Caki2 (cell line): ENCODE measurements around the gene NR3C1. TPM values are rescaled to one million over a fixed set of nuclear protein-coding genes. Genes with fewer than 3 reads are reported as not detected.

ENCODE experiments used
- DNase-seq: peaks from one replicate; pipeline ENCODE4 v3.0.0-alpha.2; 2015; ENCODE audit warnings: low read depth
- in situ Hi-C: cut with HindIII; loops from 2 replicates; pipeline ENCODE4 v1.10.0; 2016; ENCODE audit warnings: low sequenced_read_pairs, low pct_unique_long_range_greater_than_20kb, mixed read lengths
- total RNA-seq: library from RNA; depleted of rRNA; stranded (reverse); fragments of >200 nt; shearing (Covaris generic); gene quantifications from 2 replicates; pipeline ENCODE4 v1.2.3, GENCODE V29; 2014; ENCODE audit warnings: low replicate concordance

The NR3C1 gene
- total RNA-seq, 1 experiment from 2014 or later: 13.8 TPM

DNA sequence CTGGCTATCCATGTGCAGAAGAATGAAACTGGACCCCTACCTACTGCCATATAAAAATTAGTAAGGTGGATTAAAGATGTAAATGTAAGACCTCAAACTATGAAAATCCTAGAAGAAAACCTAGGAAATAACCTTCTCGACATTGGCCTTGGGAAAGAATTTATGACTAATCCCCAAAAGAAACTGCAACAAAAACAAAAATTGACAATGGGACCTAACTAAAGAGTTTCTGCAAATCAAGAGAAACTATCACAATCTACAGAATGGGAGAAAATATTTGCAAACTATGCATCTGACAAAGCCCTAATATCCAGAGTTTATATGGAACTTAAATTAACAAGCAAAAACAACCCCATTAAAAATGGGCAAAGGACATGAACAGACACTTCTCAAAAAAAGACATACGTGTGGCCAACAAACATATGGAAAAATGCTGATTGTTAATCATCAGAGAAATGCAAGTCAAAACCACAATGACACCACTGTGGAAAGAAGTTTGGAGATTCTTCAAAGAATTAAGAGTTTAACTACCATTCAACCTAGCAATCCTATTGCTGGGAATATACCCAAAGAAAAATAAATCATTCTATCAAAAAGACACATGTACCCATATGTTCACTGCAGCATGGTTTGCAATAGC lies 98.5 kb downstream of the NR3C1 start:
- in situ Hi-C loops: no loop called here
- DNase-seq: no peak

DNA sequence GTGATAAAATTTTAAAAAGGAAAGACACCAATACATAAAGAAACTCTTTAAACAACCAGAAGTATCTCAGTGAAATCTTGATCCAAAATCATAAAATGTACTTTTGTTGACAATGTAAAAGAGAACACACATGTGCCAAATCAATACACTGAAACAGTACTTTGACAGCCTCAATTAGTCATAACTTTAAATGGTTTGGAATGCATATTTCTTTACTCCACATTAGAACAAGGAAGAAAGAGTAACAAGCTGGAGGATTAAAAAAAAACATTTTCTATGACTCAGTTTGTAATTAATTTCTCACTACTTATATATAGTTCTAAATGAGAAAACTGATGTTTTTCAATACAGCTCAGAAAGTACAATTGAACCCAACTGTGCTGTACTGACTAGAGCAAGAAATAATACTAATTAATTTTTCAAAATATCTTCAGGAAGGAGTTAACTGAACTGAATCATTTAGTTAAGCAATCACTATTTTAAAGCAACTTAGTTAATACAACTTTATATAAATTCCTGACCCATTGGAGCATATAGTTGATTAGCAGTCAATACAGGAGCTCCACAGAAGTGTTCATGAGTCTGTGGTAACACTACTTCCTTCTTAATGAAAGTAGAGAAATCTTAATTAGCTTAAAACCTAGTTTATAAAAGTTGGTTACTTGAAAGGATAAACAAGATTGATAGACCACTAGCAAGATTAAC lies 101.0 kb downstream of the NR3C1 start:
- no peak for DNase-seq
- in situ Hi-C loops: no loop called here

DNA sequence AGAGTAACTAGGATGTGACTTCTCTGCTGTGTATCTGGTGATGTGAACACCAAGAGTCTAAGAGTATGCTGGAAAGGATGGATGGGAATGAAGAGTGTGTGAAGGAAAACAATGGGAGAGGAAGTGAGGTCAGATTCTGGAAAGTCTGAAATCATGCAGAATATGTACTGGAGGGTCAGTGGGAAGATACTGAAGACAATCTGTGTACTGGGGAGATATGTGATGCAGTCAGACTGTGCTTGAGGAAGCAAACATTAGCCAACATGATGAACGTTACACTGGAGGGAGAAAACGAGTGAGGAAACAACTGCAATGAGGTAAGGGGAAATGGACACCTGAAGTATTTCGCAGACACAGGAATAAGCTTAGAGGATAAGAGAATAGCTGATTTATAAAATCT lies 105.7 kb downstream of the NR3C1 start:
- DNase-seq: no peak
- in situ Hi-C loops: no loop called here

DNA sequence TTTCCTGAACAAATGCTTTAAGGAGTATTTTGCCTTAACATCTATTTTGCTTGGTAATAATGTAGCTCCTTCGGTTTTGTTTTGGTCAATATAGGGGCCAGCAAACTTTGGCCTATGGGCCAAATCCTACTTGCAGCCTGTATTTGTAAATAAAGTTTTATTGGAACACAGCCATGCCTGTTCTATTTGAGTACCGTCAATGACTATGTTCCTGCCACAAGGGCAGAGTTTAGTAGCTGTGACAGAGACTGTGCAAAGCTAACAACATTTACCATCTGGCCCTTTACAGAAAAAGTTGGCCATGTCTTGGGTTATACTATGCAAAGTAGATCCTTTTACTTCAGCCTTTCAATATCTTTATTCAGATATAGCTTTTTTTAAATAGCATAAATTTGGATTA lies 113.4 kb downstream of the NR3C1 start:
- in situ Hi-C loops: no loop called here
- no peak for DNase-seq

DNA sequence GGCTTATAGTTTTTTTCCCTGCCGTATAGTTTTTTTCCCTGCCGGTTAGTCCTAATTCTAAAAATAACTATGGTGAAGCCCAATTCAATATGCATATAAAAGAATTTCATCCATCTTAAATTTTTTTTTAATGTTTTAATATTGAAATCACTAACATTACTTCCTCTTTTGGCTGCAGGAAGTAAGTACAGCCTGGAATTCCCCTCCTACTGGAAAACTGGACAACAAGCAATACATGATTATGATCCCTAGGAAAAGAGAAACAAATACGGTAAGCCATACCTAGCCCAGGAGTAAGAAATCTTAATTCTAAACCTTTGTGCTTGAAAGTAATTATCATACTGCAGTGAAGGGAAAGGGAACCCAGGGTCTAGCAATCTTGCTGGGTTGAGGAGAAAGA lies 119.0 kb downstream of the NR3C1 start:
- in situ Hi-C loops: no loop called here
- DNase-seq: no peak

DNA sequence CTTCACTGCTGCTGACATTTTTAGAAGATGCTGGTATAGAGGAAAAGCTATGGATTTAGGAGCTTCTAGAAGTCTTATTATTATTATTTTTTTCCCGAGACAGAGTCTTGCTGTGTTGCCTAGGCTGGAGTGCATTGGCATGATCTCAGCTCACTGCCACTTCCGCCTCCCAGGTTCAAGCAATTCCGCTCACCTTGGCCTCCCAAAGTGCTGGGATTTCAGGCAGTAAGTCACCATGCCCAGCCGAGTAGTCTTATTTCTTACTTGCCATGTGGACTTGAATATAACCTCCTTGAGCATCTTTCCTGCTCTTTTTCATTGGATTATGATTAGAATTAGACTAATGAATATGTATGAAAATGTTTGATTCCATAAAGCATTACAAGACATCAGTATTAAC lies 119.5 kb downstream of the NR3C1 start:
- in situ Hi-C loops: no loop called here
- no peak for DNase-seq

DNA sequence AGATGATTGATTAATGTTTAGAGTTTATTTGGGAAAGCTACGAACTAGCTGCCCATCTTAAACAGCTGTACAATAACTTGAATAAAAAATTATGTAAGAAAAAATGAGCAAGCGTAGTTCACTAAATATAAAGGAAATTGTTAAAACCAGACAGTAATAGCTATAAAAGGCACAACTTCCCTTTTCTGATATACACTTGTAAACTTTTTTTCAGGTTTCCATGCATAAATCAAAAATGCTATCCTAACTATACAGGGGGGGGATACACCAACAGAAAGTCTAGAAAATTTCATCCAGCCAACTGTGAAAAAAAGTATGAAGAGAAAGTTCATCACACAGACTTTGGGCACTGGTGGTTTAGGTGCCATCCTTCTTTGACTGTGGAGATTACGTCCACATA lies 122.3 kb downstream of the NR3C1 start:
- no peak for DNase-seq
- in situ Hi-C loops: no loop called here

DNA sequence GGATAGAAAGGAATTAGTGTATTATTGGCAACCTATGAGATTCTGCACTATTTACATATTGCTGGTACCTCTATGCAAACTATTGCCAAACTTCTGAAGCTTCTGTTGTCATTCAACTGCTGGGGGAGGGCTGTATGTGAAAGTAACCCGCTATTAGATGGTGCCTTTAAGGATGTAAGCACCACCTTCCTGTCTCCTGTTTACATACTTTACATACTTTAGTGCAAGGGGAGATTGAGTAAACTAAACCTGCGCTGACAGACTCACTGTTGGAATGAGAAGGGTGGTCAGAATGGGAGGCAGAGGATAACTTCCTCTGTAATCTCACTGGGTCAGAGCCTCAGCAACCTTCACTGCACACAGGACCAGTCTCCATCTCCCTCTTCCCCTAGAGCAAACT lies 123.8 kb downstream of the NR3C1 start:
- DNase-seq: no peak

DNA sequence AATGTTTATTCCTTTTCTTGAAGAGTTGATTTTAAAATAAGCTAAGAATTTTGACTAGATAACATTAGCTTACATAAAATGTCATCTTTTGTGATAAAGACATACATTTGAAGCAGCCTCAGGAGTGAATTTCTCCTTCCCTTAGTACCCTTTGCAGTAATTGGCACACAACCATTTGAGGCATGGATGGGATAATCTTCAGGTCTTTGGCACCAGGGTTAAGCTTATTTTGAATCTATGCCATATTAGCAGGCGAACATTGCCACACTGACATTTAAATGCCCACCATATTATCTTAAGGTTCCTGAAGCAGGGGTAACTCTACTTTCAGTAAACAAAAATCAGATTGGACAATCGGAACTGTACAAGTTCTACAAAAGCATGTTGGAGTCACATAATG lies 126.0 kb downstream of the NR3C1 start:
- in situ Hi-C loops: no loop called here
- DNase-seq: no peak

More for the DNA sequence above, 123.8 kb downstream of the NR3C1 start:
- in situ Hi-C loops: no loop called here

DNA sequence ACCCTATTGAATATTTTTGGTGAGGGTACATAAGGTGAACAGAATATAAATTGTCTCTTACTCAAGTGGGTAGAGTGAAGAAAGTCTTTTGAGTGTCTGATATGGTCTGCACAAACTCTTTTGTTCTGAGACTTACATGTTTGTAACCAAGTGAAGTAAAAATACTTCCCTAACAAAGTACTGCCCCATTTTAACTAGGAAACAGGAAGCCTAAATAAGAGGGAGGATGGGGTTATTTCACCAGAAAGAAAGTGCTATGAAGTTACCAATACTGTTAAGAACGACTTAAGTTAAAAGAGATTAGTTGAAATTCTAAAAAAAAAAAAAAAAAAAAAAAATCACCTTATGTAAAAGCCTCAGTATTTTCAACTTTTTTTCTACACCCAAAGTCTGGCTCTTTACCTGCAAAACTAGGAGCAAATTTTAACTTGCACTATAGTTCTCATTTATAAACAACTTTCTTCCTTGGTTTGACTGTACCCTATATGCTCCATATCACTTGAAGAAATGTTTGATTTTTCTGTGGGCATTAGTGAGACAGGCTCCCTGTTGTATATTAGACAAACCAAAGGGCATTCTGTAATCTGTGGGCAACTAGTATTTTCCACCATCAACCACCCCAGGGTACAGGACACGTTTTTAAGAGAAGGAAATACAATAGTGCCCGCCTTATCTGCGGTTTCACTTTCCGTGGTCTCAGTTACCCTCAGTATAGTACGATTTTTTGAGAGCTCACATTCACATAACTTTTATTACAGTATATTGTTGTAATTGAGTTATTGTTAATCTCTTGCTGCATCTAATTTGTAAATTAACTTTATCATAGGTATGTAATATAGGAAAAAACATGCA lies 127.7 kb downstream of the NR3C1 start:
- in situ Hi-C loops: no loop called here
- no peak for DNase-seq

DNA sequence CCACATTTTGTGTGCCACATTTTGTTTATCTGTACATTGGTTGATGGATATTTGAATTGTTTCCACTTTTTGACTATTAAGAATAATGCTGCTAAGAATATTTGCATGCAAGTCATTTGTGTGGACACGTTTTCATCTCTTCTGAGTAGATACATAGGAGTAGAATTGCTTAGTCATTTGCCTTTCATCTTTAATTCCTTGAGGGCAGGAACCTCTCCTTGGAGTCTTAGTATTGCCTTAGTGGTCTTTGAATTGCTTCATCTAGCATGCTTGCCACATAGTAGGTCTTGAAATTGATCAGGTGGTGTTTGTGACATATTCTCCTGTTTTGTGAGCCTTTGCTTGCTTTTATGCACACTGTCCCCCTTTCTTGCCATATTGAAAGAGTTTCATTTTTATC lies 128.5 kb downstream of the NR3C1 start:
- in situ Hi-C loops: no loop called here
- DNase-seq: no peak

DNA sequence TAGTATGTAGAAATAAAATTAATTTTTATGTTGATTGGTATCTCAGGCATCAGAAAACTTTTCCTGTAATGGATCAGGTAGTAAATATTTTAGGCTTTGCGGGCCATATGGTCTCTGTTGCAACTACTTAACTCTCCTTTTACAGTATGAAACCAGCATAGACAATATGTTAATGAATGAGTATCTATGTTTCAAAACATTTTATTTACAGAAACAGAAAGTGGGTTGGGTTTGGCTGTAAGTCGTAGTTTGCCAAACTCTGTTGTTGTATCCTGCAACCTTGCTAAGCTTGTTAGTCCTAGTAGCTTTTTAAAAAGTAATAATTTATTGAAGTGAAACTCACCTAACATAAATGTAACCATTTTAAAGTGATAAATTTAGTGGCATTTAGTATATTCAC lies 132.1 kb downstream of the NR3C1 start:
- in situ Hi-C loops: no loop called here
- DNase-seq: no peak

DNA sequence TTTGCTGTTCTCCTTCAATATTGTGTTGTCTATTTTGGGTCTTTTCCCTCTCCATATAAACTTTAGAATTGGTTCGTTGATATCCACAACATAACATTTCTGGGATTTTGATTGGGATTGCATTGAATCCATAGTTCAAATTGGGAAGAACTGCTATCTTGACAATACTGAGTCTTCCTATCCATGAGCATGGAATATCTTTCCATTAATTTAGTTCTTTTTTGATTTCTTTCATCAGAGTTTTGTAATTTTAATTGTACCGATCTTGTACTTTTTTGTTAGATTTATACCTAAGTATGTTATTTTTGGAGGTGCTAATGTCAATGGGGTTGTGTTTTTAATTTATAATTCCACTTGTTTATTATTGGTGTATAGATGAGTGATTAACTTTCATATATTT lies 135.1 kb downstream of the NR3C1 start:
- in situ Hi-C loops: no loop called here
- DNase-seq: no peak

DNA sequence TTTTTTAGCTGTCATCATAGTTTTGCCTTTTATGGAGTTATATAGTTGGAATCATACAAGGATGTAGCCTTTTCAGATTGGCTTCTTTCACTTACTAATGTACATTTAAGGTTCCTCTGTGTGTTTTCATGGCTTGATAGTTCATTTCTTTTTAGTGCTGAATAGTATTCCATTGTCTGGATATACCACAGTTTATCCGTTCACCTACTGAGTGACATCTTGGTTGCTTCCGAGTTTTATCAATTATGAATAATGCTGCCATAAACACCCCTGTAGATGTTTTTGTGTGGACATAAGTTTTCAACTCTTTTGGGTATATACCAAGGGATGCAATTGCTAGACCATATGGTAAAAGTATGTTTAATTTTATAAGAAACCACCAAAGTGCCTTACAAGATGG lies 136.3 kb downstream of the NR3C1 start:
- DNase-seq: no peak
- in situ Hi-C loops: no loop called here

DNA sequence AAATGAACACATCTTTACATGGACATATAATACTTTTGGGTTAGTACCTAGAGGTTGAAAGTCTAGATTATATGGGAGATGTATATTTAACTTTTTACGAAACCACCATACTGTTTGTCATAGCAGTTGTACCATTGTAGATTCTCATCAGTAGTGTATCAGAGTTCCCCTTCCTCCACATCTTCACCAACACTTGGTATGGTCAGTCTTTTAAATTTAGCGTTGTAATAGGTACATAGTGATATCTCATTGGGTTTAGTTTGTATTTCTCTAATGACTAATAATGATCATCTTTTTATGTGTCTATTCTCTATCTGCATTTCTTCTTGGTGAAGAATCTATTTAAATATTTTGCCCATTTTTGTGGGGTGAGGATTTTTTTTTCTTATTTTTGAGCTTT lies 137.5 kb downstream of the NR3C1 start:
- in situ Hi-C loops: no loop called here
- no peak for DNase-seq

DNA sequence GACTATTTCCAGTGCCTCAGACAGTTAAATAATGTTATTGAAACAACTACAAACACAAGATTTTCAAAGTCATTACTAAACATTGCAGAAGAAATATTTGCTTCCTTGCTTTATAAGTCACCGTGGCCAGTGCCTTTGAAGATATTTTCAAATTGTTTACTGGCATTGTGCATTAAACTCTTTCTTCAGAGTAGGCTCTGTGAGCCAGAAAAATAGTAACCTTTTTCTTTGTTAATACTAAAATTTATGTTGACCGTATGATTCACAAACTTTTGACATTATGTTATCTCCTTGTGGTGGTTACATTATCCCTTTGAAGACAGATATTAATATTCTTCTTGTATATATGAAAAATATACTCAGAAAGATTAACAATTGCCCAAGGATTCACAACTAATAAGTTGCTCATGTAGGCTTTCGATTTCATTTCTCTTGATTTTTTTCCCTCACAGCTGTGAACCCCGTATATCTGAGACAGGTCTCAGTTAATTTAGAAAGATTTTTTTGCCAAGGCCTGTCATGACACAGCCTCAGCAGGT lies 140.1 kb downstream of the NR3C1 start:
- in situ Hi-C loops: no loop called here

DNA sequence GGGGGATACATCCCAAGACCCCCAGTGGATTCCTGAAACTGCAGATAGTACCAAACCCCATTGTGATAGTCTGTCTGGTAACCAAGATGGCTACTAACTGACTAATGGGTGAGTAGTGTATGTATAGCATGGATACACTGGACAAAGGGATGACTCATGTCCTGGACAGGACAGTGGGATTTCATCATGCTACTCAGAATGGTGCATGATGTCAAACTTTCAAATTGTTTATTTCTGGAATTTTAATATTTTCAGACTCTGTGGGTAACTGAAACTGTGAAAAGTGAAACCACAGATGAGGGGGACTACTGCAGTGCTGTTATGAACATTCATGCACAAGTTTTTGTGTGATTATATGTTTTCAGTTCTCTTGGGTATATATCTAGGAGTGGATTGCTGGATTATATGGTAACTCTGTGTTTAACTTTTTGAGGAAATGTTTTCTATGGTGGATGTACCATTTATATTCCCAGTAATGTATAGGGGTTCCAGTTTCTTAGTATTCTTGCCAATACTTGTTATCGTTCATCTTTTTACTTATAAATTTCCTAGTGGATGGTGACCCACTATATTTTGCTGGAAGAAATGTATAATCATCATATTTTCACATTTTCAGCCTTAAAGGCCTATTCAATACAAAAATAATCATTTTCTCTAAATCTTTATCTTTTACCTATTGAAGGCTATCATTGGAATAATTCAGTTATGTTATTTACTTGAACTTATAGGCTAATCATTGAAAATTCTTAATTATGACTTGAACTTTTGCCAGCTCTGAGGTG lies 140.9 kb downstream of the NR3C1 start:
- in situ Hi-C loops: no loop called here
- no peak for DNase-seq

More for the DNA sequence above, 140.1 kb downstream of the NR3C1 start:
- DNase-seq: no peak

DNA sequence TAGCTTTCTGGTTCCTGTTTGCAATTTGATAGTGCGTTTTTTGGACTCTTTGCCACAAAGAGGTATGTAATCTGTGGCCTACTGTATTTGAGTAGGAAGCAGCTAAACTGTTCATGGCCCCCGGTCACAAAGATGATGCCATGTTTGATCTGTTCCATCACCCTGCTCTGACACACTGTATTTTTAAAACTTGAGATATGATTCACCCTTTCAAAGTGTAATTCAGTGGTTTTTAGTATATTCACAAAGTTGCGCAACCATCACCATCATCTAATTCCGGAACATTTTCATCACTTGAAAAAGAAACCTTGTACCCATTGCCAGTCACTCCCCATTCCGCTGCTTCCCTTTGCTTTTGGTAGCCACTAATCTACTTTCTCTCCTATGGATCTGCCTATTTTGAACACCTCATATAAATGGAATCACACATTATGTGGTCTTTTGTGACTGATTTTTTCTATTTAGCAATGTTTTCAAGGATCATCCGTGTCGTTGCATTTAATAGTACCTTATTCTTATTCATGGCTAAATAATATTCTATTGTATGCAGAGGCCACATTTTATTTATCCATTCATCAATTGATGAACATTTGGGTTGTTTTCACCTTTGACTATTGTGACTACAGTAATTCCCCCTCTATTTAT lies 141.6 kb downstream of the NR3C1 start:
- no peak for DNase-seq

More for the DNA sequence above, 141.6 kb downstream of the NR3C1 start:
- in situ Hi-C loops: no loop called here
